Measurements from ENCODE around the gene CDKN2AIPNL. TPM values are rescaled to one million over a fixed set of nuclear protein-coding genes. Genes with fewer than 3 reads are reported as not detected.

The CDKN2AIPNL gene
- total and polyA plus RNA-seq, 2 of the 13 experiments (the other 11 are each of a cell fraction or from before 2014, with no cell fraction given): 17.4 to 46.5 TPM

GRCh38 chr5:134411546-134412266, at the start of gene CDKN2AIPNL (continued):
- TF ChIP-seq PBX2 (CRISPR knock-in tag; IDR thresholded peaks at IDR 0.05) (no peak), KAT2B (IDR thresholded peaks at IDR 0.05; ENCODE audit: borderline replicate concordance, low read depth, low read length) (no peak), MLLT10 (CRISPR knock-in tag; IDR thresholded peaks at IDR 0.05) (no peak), ZIK1 (CRISPR knock-in tag; IDR thresholded peaks at IDR 0.05; ENCODE audit: borderline replicate concordance, low read depth) (peak; percentile 71; the same call in 1 of the 2 replicates), ZNF792 (CRISPR knock-in tag; IDR thresholded peaks at IDR 0.05) (peak; percentile 96), TCF12 (IDR thresholded peaks at IDR 0.05) (no peak), TCF12 (CRISPR knock-in tag; IDR thresholded peaks at IDR 0.05) (peak; percentile 73; the same call in 1 of the 2 replicates), SRY (CRISPR knock-in tag; IDR thresholded peaks at IDR 0.05) (peak; percentile 97), LCORL (IDR thresholded peaks at IDR 0.05) (no peak), LCORL (CRISPR knock-in tag; IDR thresholded peaks at IDR 0.05) (peak; percentile 81; the same call in 1 of the 2 replicates), ZNF20 (CRISPR knock-in tag; IDR thresholded peaks at IDR 0.05) (0 out of 2 replicates have a peak, but pooled peaks have one; percentile 73), ZNF282 (IDR thresholded peaks at IDR 0.05; ENCODE audit: partially characterized antibody) (no peak), ZEB1 (IDR thresholded peaks at IDR 0.05; ENCODE audit: insufficient replicate concordance, low read depth) (no peak), FIP1L1 (IDR thresholded peaks at IDR 0.05; ENCODE audit: borderline replicate concordance, insufficient read depth, low read depth, low read length) (no peak), SSRP1 (CRISPR knock-in tag; IDR thresholded peaks at IDR 0.05) (no peak; the same call in 1 of the 2 replicates), ZNF207 (IDR thresholded peaks at IDR 0.05; ENCODE audit: borderline replicate concordance) (no peak), KMT2A (CRISPR knock-in tag; IDR thresholded peaks at IDR 0.05) (peak; percentile 98), ZNF589 (CRISPR knock-in tag; conservative IDR thresholded peaks at IDR 0.05) (peak; percentile 90), SOX5 (CRISPR knock-in tag; IDR thresholded peaks at IDR 0.05; ENCODE audit: borderline replicate concordance) (peak; percentile 75; the same call in 1 of the 2 replicates), SNAI1 (CRISPR knock-in tag; IDR thresholded peaks at IDR 0.05; ENCODE audit: borderline replicate concordance) (peak; percentile 93), XBP1 (CRISPR knock-in tag; IDR thresholded peaks at IDR 0.05) (no peak), ZXDC (CRISPR knock-in tag; IDR thresholded peaks at IDR 0.05) (0 out of 2 replicates have a peak, but pooled peaks have one; percentile 67), ZNF781 (CRISPR knock-in tag; IDR thresholded peaks at IDR 0.05; ENCODE audit: borderline replicate concordance, not compliant biosample characterization) (no peak), EHMT2 (IDR thresholded peaks at IDR 0.05; ENCODE audit: borderline replicate concordance, low read depth, low read length) (no peak), ATF4 (CRISPR knock-in tag; IDR thresholded peaks at IDR 0.05) (peak in 1 of 2 experiments; percentile 82; a peak in 2 of 4 replicates), LBX2 (CRISPR knock-in tag; IDR thresholded peaks at IDR 0.05; ENCODE audit: borderline replicate concordance) (peak; percentile 44; the same call in 1 of the 2 replicates)

Measured in HepG2 (cell line).